HG02588 (cell line): ENCODE data around the gene ZNF648.
A peak's percentile ranks its signal among the peaks of the same experiment; 100 is the strongest.
"Not testable (repeated sequence)": the region's sequence is repeated elsewhere in the genome, so short reads cannot be mapped to it uniquely, and the experiment has no call there.

Source experiments
- ATAC-seq: cut with Tn5 transposase; IDR thresholded peaks from one replicate; pipeline ENCODE4 v1.9.1; 2021; ENCODE audit warnings: mild to moderate bottlenecking, moderate library complexity; ENCODE audit not compliant: unreplicated experiment

The ZNF648 gene, protein sequence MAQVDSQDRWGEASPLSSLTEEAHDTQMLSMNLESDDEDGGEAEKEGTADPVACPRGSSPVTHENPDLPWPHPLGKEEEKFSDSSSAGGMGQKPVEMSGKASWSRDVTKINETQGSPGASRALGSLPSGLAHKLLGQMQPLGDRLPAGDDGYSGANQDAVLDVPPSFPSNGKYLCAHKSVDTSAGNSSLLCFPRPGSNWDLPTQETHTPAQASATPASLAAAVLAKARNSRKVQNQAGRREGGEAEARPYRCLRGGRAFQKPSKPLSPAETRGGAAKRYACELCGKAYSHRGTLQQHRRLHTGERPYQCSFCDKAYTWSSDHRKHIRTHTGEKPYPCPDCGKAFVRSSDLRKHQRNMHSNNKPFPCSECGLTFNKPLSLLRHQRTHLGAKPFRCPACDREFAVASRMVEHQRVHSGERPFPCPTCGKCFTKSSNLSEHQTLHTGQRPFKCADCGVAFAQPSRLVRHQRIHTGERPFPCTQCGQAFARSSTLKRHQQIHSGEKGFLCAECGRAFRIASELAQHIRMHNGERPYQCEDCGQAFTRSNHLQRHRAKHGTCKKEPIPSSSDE

DNA sequence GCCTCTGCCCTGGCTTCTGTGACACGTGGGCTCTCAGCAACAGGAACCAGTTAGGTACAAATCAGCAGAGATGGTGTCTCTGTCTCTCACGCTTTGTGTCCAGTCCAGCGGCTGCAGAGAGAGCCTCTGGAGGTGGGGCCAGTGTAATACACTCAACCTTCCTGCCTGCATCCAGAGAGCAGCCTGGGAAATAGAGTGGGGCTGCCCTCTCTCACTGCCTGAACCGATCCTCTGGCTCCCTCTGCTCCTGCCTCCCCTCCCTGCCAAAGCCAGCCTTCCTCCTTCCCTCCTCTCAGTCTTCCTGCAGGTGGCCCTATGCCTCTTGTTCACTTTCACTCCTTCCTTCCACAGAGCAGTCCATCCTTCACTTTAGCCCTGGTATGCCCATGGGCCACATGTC is at the start of gene ZNF648:
Gene ZNF648, minus strand, starts transcription at position 119 of the 400 bp plus-strand sequence. CDS start 3,702 bp downstream, outside the sequence.
- no peak for ATAC-seq

DNA sequence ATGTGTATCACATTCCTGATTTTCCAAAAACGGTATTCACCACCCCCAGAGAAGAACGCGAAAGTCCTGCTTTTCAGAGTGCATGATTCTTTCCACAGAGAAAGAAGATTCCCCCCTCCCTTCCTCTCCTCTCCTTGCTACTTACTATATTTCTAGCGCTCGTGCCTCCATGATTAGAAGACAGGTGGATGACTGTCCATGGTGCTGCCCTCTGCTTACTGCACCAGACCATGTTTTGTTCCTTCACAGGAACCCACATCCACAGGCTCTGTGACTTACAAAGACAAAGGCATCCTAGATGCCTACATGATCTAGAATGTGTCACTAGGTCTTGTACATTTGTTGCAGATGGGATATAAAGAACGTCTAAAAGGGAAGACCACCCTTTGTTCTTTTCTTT is 49.1 kb upstream of the ZNF648 start:
- ATAC-seq, result no peak

DNA sequence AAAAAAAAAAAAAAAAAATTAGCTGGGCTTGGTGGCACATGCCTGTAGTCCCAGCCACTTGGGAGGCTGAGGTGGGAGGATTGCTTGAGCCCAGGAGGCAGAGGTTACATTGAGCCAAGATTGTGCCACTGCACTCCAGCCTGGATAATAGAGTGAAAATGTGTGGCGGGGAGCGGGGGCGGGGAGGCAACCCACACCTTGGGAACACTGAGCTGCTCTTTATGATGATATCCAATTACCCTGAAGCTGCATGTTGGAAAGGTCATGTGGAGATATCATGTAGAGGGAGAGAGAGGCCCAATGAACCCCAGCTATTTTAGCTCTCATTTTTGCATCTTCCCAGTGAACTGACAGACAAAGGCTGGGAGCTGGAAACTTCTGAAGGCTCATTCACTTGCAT is 48.3 kb upstream of the ZNF648 start:
- ATAC-seq, result no peak

DNA sequence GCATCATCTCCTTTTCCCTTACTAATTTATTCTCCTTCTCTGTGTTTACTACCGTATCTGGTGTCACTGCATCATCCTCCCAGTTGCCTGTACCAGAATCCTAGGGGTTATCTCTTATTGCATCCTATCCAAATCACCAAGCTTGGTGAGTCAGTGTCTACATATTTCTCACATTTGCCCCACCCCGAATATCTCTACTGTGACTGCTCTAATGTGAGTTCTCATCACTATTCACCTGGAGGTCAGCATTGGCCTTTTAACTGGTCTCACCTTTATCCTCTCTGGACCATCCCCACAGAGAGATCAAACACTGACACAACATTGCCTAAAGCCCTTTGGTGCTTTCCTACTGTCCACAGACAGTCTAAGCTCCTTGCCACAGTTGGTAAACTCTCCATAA is 45.7 kb upstream of the ZNF648 start:
- no peak for ATAC-seq

DNA sequence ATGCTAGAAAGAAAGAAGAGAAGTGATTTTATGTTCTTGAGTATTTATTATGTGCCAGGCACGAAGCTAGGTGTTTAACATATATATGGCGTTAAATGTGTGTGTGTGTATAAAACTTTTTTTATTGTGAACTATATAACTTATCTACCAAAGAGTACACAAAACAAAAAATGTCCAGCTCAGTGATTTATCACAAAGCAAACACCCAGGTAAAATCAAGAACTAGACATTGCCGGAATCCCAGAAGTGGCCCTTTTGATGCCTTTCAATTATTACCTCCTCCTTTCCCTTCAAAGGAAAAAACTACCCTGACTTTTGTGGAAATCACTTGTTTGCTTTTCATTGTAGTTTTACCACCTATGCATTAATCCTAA is 40.5 kb upstream of the ZNF648 start:
- ATAC-seq, result no peak

DNA sequence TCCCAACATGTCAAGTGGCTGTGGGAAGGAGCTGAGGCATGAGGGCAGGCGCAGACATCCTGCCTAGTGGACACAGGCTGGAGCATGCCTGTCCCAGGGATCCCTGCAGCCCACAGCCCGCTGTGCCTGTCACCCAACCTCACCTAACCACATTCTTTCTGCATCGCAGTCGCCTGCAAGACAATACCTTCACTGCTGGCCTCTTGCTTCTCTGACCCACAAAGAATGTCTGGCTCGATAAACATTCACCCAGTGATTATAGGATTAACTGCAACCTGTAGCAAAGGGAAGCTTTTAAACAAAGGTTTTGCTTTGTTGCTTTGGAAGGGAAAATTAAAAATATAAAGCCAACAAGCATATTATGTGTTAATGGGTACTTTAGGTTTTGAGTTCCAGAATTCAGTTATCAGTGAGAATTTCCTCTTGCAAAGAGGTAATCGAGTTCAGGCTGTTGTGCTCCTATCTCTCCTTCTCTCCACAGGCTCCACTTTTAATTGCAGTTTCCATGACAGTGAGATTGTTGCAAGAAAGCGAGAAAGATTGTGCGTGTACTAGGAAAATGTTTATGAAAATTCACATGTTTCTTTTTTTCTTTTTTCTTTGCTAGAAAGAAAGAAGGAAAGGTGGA is 40.0 kb upstream of the ZNF648 start:
- no peak for ATAC-seq

DNA sequence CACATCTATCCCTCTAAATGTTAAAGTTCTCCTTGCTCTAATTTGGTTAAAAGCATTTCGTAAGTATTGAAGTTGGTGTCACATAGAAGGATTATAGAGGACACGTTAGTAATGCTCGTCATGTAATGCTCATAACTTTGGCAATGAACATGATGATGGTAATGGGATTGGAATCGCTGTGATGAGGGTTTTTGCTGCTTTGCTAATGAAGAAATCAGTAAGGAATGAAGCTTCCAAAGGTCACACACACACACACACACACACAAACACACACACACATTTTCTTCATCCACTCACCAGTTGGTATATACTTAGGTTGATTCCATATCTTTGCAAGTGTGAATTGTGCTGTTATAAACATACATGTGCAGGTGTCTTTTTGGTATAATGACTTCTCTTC is 36.8 kb upstream of the ZNF648 start:
- ATAC-seq, result no peak

DNA sequence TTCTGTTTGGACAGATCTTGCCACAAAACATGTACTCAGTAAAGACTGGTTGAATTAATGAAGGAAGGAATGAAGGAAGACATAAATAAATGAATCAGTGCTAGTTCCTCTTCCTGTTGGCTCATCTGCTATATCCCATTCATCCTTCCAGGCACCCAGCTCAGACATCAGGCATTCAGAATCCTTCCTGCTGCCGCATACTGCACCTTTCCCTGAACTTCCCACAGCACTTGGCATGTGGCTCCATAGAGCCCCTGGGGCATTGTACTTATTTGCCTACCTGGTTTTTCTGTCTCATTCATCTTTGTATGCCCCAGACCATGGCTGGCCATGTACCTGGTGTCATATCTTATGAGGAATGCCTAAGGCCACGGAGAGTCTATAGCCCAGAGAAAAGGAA is 34.4 kb upstream of the ZNF648 start:
- no peak for ATAC-seq

DNA sequence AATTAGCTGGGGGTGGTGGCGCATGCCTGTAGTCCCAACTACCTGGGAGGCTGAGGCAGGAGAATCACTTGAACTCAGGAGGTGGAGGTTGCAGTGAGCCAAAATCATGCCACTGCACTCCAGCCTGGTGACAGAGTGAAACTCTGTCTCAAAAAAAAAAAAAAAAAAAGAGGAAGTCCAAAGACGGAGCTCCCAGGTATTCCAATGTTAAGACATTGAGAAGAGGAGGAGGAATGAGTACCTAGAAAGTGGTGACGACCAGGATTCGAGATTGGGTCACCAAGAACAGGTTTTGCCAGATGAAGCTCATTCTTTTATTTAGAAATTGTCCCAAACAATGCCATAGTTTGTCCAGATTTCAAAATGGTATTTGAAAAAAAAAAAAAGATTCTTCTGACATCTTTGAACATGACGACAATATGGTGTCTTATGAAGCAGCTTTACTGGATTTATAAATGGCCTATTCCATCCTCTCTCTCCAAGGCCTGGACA is 33.0 kb upstream of the ZNF648 start:
- ATAC-seq, result not testable (repeated sequence)

DNA sequence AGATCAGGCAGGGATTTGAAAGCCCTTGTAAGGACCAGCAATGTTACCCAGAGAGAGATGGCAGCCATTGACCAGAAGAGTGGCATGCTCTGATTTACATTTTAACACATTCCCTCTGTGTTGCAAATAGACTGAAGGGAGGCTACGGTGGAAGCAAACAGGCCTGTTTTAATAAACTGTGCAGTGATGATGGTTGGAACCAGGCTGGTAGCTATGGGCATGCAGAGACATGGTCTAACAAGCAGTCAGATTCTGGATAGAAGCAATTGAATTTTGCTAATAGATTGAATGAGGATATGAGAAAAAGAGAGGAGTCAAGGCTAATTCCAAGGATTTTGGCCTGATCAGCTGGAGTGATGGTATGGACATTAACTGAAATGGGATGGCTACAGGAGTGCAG is 32.3 kb upstream of the ZNF648 start:
- ATAC-seq, result no peak

DNA sequence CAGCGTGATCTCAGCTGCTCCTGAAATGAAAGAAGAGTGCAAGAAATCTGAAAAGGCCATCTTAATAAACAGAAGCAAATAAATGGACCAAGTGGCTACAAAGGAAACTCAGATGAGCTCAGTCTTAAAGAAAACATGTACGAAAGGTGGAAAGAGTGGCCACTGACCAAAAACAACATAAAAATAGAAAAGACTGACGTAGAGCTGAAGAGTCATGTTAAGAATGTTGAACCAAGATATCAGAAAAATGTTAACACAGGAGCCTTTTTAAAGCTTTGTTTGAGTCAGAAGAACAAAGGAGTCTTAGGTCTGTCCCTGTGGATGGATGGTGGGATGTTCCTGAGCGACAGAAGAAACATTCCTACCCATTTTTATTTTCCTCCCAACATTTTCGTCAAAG is 30.8 kb upstream of the ZNF648 start:
- no peak for ATAC-seq

DNA sequence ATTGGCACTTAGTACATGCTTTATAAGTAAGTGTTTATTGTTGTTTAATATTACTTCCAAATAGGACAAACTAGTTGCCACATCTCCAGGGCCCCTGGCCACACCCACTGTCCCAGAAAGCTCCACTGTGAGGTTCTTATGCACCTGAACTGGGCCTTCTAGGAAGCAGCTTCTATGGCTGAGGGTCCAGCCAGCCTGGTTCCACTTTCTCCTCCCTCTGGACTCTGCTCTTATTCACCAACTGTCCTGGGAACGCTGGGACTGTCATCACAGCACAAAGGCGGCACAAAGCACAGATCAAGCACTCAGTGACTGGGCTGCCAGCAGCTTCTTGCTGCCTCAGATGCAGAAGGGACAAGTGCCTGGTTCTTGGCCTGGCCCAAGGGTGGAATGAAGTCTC is 29.6 kb upstream of the ZNF648 start:
- no peak for ATAC-seq

DNA sequence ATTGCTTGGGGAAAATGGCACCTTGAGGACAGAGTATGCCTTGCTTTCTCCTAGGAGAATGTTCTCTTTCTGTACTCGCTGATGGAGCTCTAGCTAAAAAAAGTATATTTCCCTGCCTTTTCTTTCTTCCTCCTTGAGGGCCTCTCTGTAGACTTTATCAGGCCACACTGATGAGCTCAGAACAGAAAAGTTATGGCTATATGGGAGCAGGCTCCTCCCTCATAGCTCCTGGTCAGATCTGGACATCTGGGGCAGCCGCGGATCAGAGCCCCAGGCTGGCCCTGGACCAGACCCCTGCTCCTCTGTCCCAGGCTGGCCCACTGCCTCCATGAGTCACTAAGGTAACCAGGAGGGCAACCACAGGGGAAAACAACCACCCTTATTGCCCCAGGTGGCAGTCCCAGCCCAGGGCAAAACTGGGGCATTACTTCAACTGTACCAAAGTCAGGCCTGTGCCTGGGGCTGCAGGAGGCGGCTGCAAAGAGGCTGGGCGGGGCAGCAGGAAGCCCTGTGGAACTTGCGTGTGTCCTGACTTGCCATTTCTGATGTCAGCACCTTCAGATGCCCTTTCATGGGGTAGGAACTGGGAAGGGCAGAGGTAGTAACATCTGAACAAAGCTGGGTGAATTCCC is 26.3 kb upstream of the ZNF648 start:
- no peak for ATAC-seq

DNA sequence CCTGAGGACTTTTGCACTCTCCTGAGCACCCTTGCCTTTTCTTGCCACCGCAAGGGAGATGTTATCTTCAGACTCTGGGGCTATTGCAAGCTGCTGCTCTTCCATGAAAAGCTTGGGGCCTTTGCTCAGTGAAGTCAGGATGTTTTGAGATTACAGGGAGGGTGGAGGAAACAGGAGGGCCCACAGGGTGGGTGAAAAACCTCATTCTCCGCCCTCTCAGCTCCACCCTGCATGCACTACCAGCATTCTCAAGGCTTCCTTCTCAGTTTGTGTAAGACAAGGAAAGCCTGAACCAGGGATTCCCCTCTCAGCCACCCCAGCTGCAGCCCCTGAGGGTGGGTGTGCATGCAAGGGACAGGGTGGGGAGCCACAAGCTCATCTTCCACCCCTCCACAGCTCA is 25.8 kb upstream of the ZNF648 start:
- ATAC-seq, result no peak

DNA sequence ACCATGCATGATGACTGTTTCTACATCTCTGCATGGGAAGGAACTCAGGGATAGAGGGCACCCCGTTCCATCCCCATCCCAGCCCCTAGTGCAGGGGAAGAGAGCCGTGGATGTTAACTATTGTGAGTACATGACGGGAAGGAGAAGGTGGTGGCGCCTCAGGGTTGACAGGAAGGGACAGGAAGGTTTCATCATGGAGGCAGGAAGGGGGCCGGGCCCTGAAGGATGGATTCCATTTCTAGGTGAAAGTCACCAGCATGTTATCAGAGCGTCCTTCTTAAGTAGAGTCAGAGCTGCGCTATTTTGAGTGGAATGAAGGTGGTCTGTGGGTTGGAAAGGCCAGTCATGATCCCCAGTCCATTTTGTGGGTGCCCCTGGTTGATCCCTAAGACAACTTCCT is 25.1 kb upstream of the ZNF648 start:
- no peak for ATAC-seq

DNA sequence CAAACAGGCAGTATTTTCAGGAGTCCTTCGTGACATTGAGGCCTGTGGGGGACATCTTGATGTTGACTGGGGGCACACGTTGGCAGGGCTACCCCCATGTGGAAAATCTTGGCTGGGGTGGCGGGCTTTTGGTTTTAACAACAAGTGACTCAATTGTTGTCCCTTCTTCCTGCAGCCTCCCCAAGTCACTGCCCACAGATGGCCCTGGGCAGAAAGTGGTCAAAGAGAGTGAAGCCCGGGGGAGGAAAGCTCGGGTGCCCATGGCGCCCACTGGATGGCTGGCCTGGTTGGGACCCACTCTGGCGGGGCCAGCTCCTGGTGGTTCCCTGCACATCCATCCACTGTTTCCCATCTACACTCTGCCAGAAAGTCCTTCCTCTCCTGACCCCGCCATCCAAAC is 24.6 kb upstream of the ZNF648 start:
- no peak for ATAC-seq

DNA sequence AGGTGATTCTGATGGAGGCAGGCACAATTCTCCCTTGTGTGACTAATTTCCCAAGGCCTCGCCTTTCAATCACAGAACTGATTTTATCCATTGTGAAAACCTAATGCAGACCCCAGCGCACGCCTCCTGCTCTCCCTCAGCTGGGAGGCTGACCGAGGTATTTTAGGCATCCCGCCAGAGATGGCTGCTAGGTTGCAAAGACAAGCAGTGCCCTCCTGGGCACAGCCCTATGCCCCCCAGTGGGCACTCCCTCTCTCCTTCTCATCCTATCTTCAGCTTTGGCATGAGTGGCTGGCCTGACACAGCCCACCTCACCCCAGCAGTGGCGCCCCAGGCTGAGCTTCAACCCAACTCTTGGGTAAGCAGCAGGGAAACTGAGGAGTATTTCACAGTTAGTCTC is 24.2 kb upstream of the ZNF648 start:
- no peak for ATAC-seq

DNA sequence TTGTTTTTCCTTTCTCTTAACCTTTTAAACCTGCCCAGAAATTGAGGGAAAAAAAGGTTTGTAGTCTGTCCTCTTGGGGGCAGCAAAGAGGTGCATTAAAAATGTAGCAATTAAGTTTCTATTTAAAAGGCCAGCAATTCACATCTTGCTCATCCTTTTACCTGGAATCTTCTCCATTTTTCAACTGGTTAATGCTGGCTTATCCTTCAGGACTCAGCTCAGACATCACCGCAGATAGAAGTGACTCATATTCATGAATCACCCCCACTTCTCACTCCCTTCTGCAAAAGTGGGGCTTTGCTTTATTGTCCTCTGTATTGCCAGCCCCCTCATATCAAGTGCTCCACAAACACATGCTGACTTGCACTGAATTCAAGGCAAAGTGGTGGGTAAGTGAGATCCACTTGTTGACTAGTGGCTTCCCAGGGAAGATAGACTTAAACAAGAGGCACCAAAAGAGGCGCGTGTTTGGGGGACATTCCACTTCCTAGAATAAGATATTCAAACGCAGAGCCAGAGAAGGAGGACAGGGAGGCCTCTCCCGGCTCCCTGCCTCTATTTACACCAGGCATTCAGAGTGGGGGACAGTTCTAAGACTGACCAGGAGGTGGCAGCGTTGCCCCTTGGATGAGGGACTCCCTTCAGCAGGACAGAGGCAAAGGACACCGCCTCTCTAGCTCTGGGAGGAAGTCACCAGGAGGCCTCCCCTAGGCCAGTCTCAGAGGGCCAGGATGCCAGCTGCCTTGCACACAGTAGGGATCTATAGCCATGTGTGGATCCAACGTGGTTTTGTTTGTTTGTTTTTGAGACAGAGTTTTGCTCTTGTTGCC is 23.2 kb upstream of the ZNF648 start:
- peak; percentile 64 for ATAC-seq

DNA sequence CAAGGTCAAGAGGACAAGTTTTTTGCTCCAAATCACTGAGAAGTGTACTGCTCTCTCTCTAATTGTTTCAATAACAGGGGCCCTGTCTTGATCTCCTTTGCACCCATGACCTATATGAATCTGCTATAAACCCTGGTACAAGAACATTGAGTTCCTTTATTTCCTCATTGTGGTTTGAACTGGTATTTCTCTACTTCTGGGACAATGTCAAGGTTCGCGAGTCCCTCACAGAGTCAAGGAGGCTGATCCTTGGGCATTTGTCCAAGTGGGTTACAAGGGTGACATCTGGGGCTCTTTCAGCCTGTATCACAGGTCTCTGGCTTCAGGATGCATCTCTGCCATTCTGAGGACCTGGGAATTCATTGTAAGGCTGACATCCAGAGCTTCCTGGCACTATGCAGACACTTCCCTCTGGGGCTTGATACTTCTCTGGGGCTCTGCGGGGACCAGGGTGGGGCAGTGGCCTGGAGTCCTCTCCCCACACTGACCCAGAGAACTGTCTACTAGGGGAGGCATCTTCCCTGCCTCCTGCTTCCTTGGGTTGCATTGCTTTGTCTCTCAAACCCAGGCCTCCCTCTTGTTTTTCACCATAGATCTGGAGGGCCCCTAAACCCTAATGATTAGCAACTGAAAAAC is 22.5 kb upstream of the ZNF648 start:
- no peak for ATAC-seq

DNA sequence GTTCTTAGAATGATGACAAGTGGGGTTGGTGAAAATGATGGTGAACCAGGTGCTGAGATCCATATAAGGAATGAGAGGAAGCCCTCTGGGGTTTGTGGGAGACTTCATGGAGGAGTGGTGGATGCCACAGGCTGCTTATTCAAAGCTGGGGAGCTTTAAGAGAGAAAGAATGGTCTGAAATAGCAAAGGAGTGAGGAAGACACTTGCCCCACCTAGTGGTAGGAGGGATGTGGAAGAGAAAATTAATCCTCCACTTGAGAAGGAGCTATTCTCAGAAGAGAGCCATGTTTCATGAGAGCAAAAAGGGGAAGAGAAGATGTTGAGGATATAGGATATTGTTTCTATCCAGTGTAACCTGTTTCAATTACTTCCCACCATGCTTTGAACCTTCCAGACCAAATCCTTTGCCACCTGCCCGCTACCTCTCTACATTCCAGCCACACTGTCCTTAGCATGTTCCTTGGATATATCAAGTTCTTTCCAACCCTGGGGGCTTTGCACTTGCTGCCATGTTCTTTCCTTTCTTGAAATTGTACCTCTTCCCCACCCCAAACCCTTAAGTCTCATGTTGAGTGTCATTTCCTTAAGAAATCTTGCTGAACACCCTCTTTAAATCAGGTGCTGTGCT is 19.6 kb upstream of the ZNF648 start:
- no peak for ATAC-seq
